HG02642 (cell line): ENCODE measurements around the gene C1orf198.

Experiments used
- ATAC-seq: cut with Tn5 transposase; IDR thresholded peaks from one replicate; pipeline ENCODE4 v1.9.1; 2021; ENCODE audit warnings: mild to moderate bottlenecking; ENCODE audit not compliant: unreplicated experiment, poor library complexity

The C1orf198 gene, protein sequence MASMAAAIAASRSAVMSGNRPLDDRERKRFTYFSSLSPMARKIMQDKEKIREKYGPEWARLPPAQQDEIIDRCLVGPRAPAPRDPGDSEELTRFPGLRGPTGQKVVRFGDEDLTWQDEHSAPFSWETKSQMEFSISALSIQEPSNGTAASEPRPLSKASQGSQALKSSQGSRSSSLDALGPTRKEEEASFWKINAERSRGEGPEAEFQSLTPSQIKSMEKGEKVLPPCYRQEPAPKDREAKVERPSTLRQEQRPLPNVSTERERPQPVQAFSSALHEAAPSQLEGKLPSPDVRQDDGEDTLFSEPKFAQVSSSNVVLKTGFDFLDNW

GRCh38 chr1:230867903-230868735 is at the start of gene C1orf198:
Gene C1orf198, minus strand, starts transcription at chr1:230868521. Its CDS starts 9 bp downstream, at chr1:230868512.
- peak; percentile 86 for ATAC-seq

- no peak for ATAC-seq
Measured at GRCh38 chr1:230917284-230918135, 49.2 kb upstream of the C1orf198 start.

GRCh38 chr1:230916587-230917283 is 48.4 kb upstream of the C1orf198 start:
- no peak for ATAC-seq

GRCh38 chr1:230915078-230915477 is 46.8 kb upstream of the C1orf198 start:
- ATAC-seq: no peak

- no peak for ATAC-seq
Measured at GRCh38 chr1:230913496-230913895, 45.2 kb upstream of the C1orf198 start.

- ATAC-seq: no peak
Measured at GRCh38 chr1:230910755-230911117, 42.4 kb upstream of the C1orf198 start.

GRCh38 chr1:230909974-230910754 is 41.8 kb upstream of the C1orf198 start:
- no peak for ATAC-seq

DNA sequence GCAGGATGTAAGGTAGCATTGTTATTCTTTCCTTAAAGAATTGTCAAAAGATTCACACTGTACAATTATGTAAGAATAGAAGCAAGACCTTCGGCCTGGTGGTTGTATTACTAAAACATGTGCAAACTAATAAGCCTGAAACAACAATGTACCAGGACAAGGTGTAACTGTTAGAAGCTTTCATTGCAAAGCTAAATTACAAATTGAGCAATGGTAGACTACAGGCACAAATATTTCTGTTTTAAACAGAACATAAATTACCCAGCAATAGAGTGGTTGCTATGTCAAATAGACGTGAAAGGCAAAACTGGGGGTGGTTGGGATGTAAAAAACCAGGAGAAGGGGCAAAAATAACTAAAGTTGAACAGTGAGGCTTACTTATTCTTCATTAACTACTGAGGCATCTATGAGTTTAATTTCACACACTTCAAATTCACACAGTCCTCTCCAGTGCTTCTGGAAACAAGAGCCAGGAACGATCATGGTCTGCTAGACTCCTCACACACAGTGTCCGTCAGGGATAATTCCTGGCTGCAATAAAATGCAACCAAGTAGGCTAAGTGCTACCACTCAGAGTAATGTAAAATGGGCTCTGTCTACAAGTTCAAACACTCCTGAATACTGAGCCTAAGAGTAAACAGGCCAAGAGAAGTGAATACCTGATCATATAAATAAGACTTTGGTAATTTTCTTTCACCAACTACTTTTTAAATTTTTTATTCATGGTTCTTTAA is 39.3 kb upstream of the C1orf198 start:
- ATAC-seq: no peak

DNA sequence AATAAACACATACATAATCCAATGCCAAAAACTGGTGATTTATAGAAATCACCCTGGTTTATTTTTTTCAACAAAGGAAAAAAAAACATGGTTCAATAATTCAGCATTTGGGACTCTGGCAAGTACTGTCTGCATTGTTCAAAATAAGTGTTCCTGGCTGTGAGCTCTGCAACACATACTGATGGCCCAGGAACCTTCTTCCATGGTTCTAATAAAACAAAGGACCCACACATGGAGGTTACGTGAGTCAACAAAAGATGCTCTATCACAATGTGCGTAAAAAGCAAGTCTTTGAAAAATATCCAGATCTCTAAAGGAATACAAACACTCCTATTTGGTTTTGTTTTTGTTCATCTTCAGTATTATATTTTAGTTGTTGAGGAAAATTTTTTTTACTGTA is 37.9 kb upstream of the C1orf198 start:
- ATAC-seq: no peak

DNA sequence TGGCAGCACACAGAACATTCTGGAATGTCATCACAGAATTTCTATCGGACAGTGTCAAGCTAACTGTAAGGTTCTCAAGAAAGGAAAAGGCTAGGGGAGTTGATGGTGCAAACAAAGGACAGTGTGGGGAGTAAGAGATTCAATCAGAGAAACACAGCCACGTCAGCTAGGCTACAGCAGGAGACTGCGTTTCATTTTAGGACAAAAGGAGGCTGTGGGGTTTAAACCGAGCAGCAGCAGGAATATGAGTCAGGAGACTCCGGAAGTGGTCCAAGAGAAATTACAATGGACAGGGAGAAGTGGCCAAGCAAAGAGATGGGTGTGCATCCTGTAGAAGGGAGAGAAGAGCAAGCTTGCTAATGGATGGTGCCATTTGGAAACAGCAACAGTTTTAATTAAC is 37.4 kb upstream of the C1orf198 start:
- ATAC-seq: no peak

DNA sequence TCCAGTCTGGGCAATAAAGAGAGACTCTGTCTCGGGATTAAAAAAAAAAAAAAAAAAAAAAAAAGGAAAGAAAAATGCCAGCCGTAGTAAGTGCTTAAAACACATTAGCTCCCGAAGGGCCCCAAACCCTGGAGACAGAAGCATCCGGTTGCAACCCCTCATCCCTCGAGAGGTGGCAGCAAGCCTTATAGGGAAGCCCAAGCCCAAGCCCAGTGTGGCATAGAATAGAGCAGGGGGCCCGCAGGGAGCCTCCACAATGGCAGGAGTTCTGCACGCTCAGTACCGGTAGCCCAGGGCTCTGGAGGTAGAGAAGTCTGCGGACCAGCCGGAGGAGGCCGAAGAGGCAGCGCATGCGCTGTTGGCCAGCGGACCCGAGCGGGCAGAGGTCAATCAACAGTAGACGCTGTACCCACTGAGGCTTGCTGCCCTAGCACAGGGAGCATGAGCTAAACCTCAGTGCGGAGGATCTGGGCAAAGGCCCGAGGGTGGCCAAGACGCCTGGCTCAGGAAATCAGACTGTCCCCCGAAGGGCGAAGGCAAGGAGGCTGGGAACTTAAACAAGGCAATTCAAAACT is 34.1 kb upstream of the C1orf198 start:
- no peak for ATAC-seq

DNA sequence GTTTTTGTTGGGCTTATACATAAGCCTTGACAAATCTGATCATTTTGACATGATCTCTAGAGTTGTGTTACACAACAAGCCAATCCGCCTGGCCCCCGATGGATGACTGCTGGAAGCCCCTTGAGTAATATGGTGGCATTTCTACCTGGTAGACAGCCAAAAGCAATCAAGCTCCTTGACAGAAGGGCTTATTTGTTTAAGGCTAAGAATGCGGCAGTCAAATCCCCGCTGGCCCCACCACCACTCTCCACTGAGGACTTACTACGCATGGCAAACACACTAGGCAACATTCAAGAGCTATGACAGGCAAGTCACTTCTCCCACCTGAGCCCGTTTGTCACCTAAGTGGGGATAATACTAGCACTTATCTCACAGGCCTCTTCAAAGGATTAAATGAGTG is 33.4 kb upstream of the C1orf198 start:
- ATAC-seq: no peak

GRCh38 chr1:230900984-230901383 is 32.7 kb upstream of the C1orf198 start:
- no peak for ATAC-seq

DNA sequence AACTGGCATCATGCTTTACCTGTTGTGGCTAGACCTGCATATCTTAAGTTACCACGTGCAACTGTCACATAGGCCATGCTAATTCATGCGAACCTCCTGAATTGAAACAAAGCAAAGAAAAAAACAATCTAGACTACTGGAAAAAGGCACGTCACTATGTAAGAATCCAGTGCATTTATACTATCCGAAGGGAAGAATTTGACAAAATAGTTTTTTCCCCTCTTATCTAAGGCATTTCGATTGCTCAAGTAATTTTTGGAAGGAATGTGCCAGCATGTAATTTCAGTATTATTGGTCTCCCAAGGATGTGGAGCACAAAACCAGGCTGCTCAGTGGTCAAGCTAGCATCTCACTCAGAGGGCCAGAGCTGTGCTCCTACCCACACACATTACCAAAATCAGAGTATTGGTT is 31.5 kb upstream of the C1orf198 start:
- no peak for ATAC-seq

DNA sequence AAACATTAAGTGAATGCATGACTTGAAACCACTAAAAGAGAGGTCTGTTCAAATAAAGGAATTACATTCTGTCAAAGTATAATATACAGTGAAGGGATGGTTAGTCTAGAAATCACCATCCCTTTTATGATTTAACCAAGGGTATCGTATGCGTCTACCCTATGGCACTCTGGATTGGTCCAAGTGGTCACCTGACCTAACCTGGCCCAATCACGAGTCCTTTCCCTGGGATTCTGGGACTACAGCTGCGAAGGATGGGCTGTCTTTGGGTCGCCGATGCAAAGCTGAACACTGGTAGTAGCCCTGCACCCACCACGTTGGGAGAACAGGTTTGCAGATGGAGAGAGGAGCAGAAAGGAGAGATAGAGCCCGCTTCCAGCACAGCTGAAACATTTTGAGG is 30.4 kb upstream of the C1orf198 start:
- ATAC-seq: no peak

- no peak for ATAC-seq
Measured at GRCh38 chr1:230898144-230898543, 29.8 kb upstream of the C1orf198 start.

GRCh38 chr1:230896779-230897178 is 28.5 kb upstream of the C1orf198 start:
- no peak for ATAC-seq

DNA sequence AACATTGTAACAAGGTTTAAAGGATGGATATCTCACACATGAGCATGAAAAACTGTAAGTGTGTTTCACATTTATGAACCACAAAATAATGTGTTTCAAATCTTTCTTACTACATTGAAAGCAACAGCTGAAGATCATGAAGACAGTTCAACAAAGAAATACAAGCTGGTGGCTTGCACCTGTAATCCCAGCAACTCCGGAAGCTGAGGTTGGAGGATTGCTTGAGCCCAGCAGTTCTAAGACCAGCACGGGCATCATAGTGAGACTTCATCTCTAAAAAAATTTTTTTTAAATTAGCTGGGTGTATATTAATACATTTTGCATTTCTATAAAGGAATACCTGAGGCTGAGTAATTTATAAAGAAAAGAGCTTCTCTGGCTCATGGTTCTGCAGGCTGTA is 27.1 kb upstream of the C1orf198 start:
- no peak for ATAC-seq
